GM12878 (cell line): Measurements from ENCODE around the gene ZNF462. TPM values are rescaled to one million over a fixed set of nuclear protein-coding genes. Genes with fewer than 3 reads are reported as not detected.

Experiments
- ATAC-seq: fragments of 200-7000 bp; cut with Tn5 transposase; 3 replicates; pipeline ENCODE4 v1.9.1; 2020; ENCODE audit warnings: mild to moderate bottlenecking, moderate library complexity
- BruUV-seq: library from RNA; stranded (reverse); fragments of 400-500 nt; replicated peaks from 2 replicates; lab custom pipeline; 2021; lab: Mats Ljungman, UMichigan
- CTCF ChIA-PET: fragments of 300-600 bp; sonication (Branson Sonifier 250); formaldehyde crosslinking; extraction: SDS; loops from one replicate; lab custom pipeline; 2021; ENCODE audit warnings: inconsistent platforms; lab: Yijun Ruan, JAX
- POLR2A ChIA-PET: fragments of 350-600 bp; formaldehyde crosslinking; extraction: SDS; loops from one replicate; lab custom pipeline; 2021; ENCODE audit warnings: inconsistent platforms; lab: Charles Lee
- RAD21 ChIA-PET: fragments of 300-600 bp; sonication (Branson Sonifier 250); formaldehyde crosslinking; loops from one replicate; lab custom pipeline; 2023; ENCODE audit warnings: antibody characterized with exemption; ENCODE audit not compliant: unreplicated experiment; lab: Charles Lee
- SMC1A ChIA-PET: fragments of 300-600 bp; sonication (Branson Sonifier 250); formaldehyde crosslinking; loops from one replicate; lab custom pipeline; 2023; ENCODE audit not compliant: unreplicated experiment, uncharacterized antibody; lab: Charles Lee
- DNase-seq: peaks from one replicate; pipeline ENCODE4 v3.0.0-alpha.2; 2011; ENCODE audit warnings: low read depth, low spot score
- FAIRE-seq: peaks from 3 replicates; lab custom pipeline; 2011; peaks lifted over from hg19 to GRCh38; lab: Jason Lieb, UNC
- H2AFZ ChIP-seq: 2 replicates; pipeline ENCODE4 v1.6.0; 2011; ENCODE audit warnings: low read depth, low read length, control low read depth; ENCODE audit not compliant: control insufficient read depth
- H3K27ac ChIP-seq: 2 replicates; pipeline ENCODE4 v1.5.1; 2011; ENCODE audit warnings: control low read depth; ENCODE audit not compliant: control insufficient read depth, insufficient read depth
- H3K27me3 ChIP-seq, 2 experiments: replicated peaks in 1 of 2; 2 replicates each; pipeline versions ENCODE4 v1.6.0 to v1.6.1; 2011; ENCODE audit warnings: low read length in 1 of 2; ENCODE audit not compliant: control insufficient read depth in 2 of 2, insufficient read depth in 2 of 2
- H3K36me3 ChIP-seq, 2 experiments: 2 replicates each; pipeline ENCODE4 v1.5.1; 2011; ENCODE audit warnings: low read length in 1 of 2; ENCODE audit not compliant: control insufficient read depth in 2 of 2, insufficient read depth in 2 of 2
- H3K4me1 ChIP-seq: 2 replicates; pipeline ENCODE4 v1.6.1; 2011; ENCODE audit warnings: mild to moderate bottlenecking, low read length, moderate library complexity, mixed read lengths; ENCODE audit not compliant: control insufficient read depth, insufficient read depth
- H3K4me2 ChIP-seq: 2 replicates; pipeline ENCODE4 v1.6.0; 2011; ENCODE audit warnings: control low read depth; ENCODE audit not compliant: control insufficient read depth, insufficient read depth
- H3K4me3 ChIP-seq: fragments of 200-600 bp; sonication (generic); 2 replicates; pipeline ENCODE4 v1.5.1; 2016
- H3K79me2 ChIP-seq: 2 replicates; pipeline ENCODE4 v1.6.0; 2011; ENCODE audit warnings: low read length; ENCODE audit not compliant: control insufficient read depth, insufficient read depth
- H3K9ac ChIP-seq: 2 replicates; pipeline ENCODE4 v1.8.0; 2011; ENCODE audit warnings: low read length, control low read depth, mixed read lengths; ENCODE audit not compliant: control insufficient read depth, insufficient read depth
- H3K9me3 ChIP-seq: replicated peaks from 3 replicates; pipeline ENCODE4 v1.5.1; 2011; ENCODE audit warnings: mild to moderate bottlenecking, low read length; ENCODE audit not compliant: control insufficient read depth, insufficient read depth
- H4K20me1 ChIP-seq: 2 replicates; pipeline ENCODE4 v1.6.0; 2011; ENCODE audit not compliant: control insufficient read depth, insufficient read depth
- BCL11A ChIP-seq: IDR thresholded peaks from 2 replicates; pipeline ENCODE4 v1.6.1; 2011; ENCODE audit warnings: low read depth, low read length
- CHD2 ChIP-seq: IDR thresholded peaks from 2 replicates; pipeline ENCODE4 v1.6.1; 2011; ENCODE audit warnings: low read depth, low read length, improper control_type of control experiment, borderline replicate concordance
- HDAC2 ChIP-seq: fragments of 200-600 bp; sonication (generic); IDR thresholded peaks from 2 replicates; pipeline ENCODE4 v1.6.1; 2017
- IRF5 ChIP-seq: fragments of 450-650 bp; IDR thresholded peaks from 2 replicates; pipeline ENCODE4 v1.6.1; 2017; ENCODE audit warnings: borderline replicate concordance
- MLLT1 ChIP-seq: fragments of 450-650 bp; IDR thresholded peaks from 2 replicates; pipeline ENCODE4 v1.6.1; 2016; ENCODE audit warnings: mild to moderate bottlenecking
- MYC ChIP-seq: IDR thresholded peaks from 2 replicates; pipeline ENCODE4 v1.6.1; 2011; ENCODE audit warnings: mild to moderate bottlenecking, low read length, moderate library complexity, inconsistent platforms; ENCODE audit not compliant: insufficient read depth, insufficient replicate concordance, insufficient read length, severe bottlenecking
- NFXL1 ChIP-seq: fragments of 450-650 bp; IDR thresholded peaks from 2 replicates; pipeline ENCODE4 v1.6.1; 2017; ENCODE audit warnings: antibody characterized with exemption, mild to moderate bottlenecking, borderline replicate concordance
- NR2C1 ChIP-seq: fragments of 450-650 bp; IDR thresholded peaks from 2 replicates; pipeline ENCODE4 v1.6.1; 2017; ENCODE audit warnings: antibody characterized with exemption, mild to moderate bottlenecking, moderate library complexity
- POLR2A ChIP-seq: IDR thresholded peaks from 2 replicates; pipeline ENCODE4 v1.6.1; 2011; ENCODE audit warnings: low read depth, mild to moderate bottlenecking, low read length
- POLR2AphosphoS2 ChIP-seq: IDR thresholded peaks from 2 replicates; pipeline ENCODE4 v1.6.1; 2011; ENCODE audit warnings: low read depth, mild to moderate bottlenecking, low read length, improper control_type of control experiment, moderate library complexity
- REST ChIP-seq: IDR thresholded peaks from 2 replicates; pipeline ENCODE4 v1.6.1; 2012; ENCODE audit warnings: mild to moderate bottlenecking, low read depth, low read length
- SMAD1 ChIP-seq: fragments of 450-650 bp; IDR thresholded peaks from 2 replicates; pipeline ENCODE4 v1.6.1; 2018; ENCODE audit warnings: mild to moderate bottlenecking, low read depth; ENCODE audit not compliant: partially characterized antibody
- SMARCA5 ChIP-seq: fragments of 450-650 bp; IDR thresholded peaks from 2 replicates; pipeline ENCODE4 v1.6.1; 2017; ENCODE audit warnings: mild to moderate bottlenecking
- ZNF207 ChIP-seq: fragments of 450-650 bp; IDR thresholded peaks from 2 replicates; pipeline ENCODE4 v1.6.1; 2014; ENCODE audit warnings: antibody characterized with exemption, mild to moderate bottlenecking, borderline replicate concordance
- WGBS: methylation state at CpG from one replicate; pipeline ENCODE4 v1.1.6; 2016; ENCODE audit warnings: low lambda C conversion rate; ENCODE audit not compliant: insufficient replicate concordance, insufficient coverage; ENCODE audit errors: missing lambda C conversion rate; 5-methylcytosine and 5-hydroxymethylcytosine counted together
- in situ Hi-C: fragments of 300-500 bp; cut with MboI; formaldehyde crosslinking; loops from 9 replicates; pipeline ENCODE4 v1.14.3; 2018; ENCODE audit warnings: mixed read lengths
- intact Hi-C: fragments of 100-400 bp; cut with micrococcal nuclease; formaldehyde crosslinking; loops from one replicate; pipeline ENCODE4 v1.14.2; 2022; ENCODE audit not compliant: unreplicated experiment
- polyA plus RNA-seq, 11 experiments: library from polyadenylated mRNA; depleted of rRNA in 4 of 11; unstranded in 6 of 11; stranded (reverse) in 5 of 11; fragments of >200 nt; fragmentation: Nextera tagmentation in 4 of 11; fragmentation: Illumina TruSeq in 1 of 11; extraction: Ambion mirVana in 4 of 11; extraction: Trizol in 1 of 11; gene quantifications; 1 replicate in 1 of 11; 2 replicates in 10 of 11; pipeline versions ENCODE4 v1.2.1 to v1.2.3, GENCODE V29; 2011 to 2016; ENCODE audit warnings: inconsistent platforms in 2 of 11, missing spikeins in 2 of 11, low read depth in 1 of 11
- total RNA-seq, 4 experiments: library from RNA; depleted of rRNA in 3 of 4; stranded (reverse); fragments of >200 nt in 3 of 4; fragmentation: Illumina TruSeq in 1 of 4; extraction: Trizol in 1 of 4; gene quantifications; 2 replicates each; pipeline versions ENCODE4 v1.2.1 to v1.2.3, GENCODE V29; 2013 to 2021
- TF ChIP-seq, protein P1 (sequence below): fragments of 450-650 bp; IDR thresholded peaks from 2 replicates; pipeline ENCODE4 v1.6.1; 2017; ENCODE audit warnings: antibody characterized with exemption, mild to moderate bottlenecking, moderate library complexity

Gene ZNF462
- total and polyA plus RNA-seq, 10 of the 15 experiments (the other 5 are each of a cell fraction or from before 2014, with no cell fraction given), result 0.27 to 13.7 (median 0.55) TPM

DNA sequence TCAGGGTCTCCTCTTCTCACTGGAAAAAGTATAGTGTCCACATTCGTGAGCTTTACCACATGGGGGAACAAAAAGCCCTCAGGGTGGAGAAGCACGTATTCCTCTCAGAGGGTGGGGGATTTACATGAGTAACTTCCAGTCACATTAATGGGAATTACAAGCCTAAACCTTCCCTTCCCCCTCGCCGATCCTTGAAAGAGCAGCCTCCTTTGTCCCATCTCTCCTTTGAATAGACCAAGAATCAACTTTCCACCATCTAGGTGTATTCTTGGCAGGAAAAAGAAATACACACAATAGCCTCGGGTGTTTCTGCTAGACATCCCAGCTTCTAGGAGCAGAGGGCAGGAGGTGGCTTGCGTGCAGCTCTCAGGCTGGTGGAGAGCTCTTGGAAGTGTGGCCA, 144.4 kb downstream of the ZNF462 start (continued):
- no peak for TF ChIP-seq MYC

DNA sequence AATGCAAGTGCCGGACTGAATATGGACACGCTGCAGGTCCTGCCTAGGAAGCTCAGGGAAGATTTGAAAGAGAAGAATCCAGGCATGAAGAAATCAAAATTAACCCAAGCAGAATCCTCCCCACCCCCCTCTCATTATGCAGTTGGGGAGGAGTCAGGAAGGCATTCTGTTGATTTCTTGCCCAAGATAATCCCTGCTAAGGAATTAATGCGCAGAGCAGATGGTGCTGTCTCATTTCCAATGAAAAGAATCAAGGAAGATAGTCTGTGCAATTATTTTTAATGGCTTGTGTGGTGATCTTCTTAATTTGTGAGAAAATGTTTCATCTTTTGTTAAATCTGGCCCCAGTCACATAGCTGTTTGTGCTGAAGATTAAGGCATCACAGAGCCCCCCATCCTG, 145.0 kb downstream of the ZNF462 start:
- Histone ChIP-seq H3K36me3 (no peaks in the 10 kb centered on the region; a peak in 1 of 4 replicates), H3K27ac (no peak overlapping the region), H3K4me3 (no peak overlapping the region), H3K4me1 (no peaks in the 10 kb centered on the region), H3K4me2 (no peak overlapping the region), H2AFZ (no peak overlapping the region), H3K27me3 (no peaks in the 10 kb centered on the region), H4K20me1 (no peaks in the 10 kb centered on the region; the same call in 1 of the 2 replicates), H3K9ac (no peak overlapping the region), H3K79me2 (no peaks in the 10 kb centered on the region), H3K9me3 (no peaks in the 10 kb centered on the region; the same call in 2 of the 3 replicates)
- DNase-seq (no peak), FAIRE-seq (no peak), ATAC-seq (no peak)
- TF ChIP-seq HDAC2 (no peak), POLR2AphosphoS2 (no peak), MLLT1 (no peak), IRF5 (no peak), CHD2 (no peak), NR2C1 (no peak), SMAD1 (no peak), POLR2A (no peak), NFXL1 (no peak), ZNF207 (no peak), BCL11A (no peak), SMARCA5 (no peak), REST (no peak)
- TF ChIP-seq, protein P1, sequence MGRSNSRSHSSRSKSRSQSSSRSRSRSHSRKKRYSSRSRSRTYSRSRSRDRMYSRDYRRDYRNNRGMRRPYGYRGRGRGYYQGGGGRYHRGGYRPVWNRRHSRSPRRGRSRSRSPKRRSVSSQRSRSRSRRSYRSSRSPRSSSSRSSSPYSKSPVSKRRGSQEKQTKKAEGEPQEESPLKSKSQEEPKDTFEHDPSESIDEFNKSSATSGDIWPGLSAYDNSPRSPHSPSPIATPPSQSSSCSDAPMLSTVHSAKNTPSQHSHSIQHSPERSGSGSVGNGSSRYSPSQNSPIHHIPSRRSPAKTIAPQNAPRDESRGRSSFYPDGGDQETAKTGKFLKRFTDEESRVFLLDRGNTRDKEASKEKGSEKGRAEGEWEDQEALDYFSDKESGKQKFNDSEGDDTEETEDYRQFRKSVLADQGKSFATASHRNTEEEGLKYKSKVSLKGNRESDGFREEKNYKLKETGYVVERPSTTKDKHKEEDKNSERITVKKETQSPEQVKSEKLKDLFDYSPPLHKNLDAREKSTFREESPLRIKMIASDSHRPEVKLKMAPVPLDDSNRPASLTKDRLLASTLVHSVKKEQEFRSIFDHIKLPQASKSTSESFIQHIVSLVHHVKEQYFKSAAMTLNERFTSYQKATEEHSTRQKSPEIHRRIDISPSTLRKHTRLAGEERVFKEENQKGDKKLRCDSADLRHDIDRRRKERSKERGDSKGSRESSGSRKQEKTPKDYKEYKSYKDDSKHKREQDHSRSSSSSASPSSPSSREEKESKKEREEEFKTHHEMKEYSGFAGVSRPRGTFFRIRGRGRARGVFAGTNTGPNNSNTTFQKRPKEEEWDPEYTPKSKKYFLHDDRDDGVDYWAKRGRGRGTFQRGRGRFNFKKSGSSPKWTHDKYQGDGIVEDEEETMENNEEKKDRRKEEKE, result no peak
- ChIA-PET SMC1A (interaction anchor here (0.9 kb wide), 1 partner anchor 12 kb away, joined by 4 read pairs; no protein-coding TSS in a partner anchor), POLR2A (no interaction called here), RAD21 (no interaction called here), CTCF (no interaction called here)
- intact Hi-C loops, result no loop called here
- 58% methylated on average over 3 of the region's 3 CpGs for WGBS
- in situ Hi-C loops, result no loop called here
- no TSS peak for BruUV-seq
